RWPE1 (cell line): Measurements from ENCODE around the gene IGF1R.

Experiments
- CTCF ChIA-PET: fragments of 350-600 bp; sonication (Branson Sonifier 250); formaldehyde crosslinking; extraction: SDS; loops from one replicate; lab custom pipeline; 2021; lab: Yijun Ruan, JAX
- POLR2A ChIA-PET: fragments of 400-600 bp; formaldehyde crosslinking; extraction: SDS; loops from one replicate; lab custom pipeline; 2020; ENCODE audit warnings: antibody characterized with exemption; ENCODE audit not compliant: low non-redundant PET; lab: Yijun Ruan, JAX
- DNase-seq: peaks from one replicate; pipeline ENCODE4 v3.0.0; 2012; ENCODE audit warnings: low spot score
- H3K27ac ChIP-seq: fragments of 450-650 bp; 2 replicates; pipeline ENCODE4 v1.5.1; 2017
- TF ChIP-seq, protein P1 (sequence below): fragments of 450-650 bp; conservative IDR thresholded peaks from 2 replicates; pipeline ENCODE4 v1.5.1; 2017; ENCODE audit warnings: low read depth, mild to moderate bottlenecking

The IGF1R gene

DNA sequence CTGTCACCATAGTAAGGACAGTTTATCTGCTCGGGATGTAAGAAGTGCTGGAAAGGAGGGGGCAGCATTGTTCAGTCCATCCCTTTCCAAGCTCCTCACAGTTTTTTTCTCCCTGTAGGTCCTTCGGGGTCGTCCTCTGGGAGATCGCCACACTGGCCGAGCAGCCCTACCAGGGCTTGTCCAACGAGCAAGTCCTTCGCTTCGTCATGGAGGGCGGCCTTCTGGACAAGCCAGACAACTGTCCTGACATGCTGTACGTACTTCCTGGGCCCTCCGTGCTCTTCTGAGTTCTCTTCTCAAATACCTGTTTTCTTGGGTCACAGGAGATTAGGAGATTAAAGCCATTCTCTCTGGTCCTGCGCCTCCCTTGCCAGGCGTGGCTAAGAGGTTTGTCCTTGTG is 300.1 kb downstream of the IGF1R start:
- TF ChIP-seq, protein P1, sequence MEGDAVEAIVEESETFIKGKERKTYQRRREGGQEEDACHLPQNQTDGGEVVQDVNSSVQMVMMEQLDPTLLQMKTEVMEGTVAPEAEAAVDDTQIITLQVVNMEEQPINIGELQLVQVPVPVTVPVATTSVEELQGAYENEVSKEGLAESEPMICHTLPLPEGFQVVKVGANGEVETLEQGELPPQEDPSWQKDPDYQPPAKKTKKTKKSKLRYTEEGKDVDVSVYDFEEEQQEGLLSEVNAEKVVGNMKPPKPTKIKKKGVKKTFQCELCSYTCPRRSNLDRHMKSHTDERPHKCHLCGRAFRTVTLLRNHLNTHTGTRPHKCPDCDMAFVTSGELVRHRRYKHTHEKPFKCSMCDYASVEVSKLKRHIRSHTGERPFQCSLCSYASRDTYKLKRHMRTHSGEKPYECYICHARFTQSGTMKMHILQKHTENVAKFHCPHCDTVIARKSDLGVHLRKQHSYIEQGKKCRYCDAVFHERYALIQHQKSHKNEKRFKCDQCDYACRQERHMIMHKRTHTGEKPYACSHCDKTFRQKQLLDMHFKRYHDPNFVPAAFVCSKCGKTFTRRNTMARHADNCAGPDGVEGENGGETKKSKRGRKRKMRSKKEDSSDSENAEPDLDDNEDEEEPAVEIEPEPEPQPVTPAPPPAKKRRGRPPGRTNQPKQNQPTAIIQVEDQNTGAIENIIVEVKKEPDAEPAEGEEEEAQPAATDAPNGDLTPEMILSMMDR = no peak

DNA sequence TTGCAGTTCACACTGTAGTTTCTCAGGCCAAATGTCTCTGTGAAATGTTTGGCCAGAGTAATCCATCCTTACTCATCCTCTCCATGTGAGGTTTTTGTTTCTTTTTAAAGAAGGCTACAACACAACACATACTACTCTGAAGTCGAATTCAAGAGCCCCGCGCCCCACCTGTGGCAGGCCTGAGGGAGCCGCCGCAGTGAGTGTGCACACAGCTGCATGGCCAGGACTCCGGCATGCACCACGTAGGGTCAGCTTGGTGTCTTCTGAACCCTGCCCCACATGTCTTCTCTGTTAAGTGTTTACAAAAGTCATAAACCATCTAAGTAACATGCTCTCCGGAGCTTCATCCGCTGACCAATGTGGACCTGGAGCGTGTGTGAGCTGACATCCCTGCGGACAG is 300.6 kb downstream of the IGF1R start:
- CTCF ChIA-PET = interaction anchor here (0.6 kb wide), 1 partner anchor 128 kb away, joined by 3 read pairs; no protein-coding TSS in a partner anchor
- no peak for DNase-seq
- POLR2A ChIA-PET = no interaction called here
- TF ChIP-seq, protein P1 = no peak
- H3K27ac ChIP-seq = no peak overlapping the region

More for the DNA sequence above, 300.1 kb downstream of the IGF1R start:
- no peak for DNase-seq
- ChIA-PET CTCF (interaction anchor here (0.6 kb wide), 2 partner anchors 128 to 149 kb away, joined by 3 read pairs; no protein-coding TSS in a partner anchor), POLR2A (no interaction called here)
- no peak overlapping the region for H3K27ac ChIP-seq

DNA sequence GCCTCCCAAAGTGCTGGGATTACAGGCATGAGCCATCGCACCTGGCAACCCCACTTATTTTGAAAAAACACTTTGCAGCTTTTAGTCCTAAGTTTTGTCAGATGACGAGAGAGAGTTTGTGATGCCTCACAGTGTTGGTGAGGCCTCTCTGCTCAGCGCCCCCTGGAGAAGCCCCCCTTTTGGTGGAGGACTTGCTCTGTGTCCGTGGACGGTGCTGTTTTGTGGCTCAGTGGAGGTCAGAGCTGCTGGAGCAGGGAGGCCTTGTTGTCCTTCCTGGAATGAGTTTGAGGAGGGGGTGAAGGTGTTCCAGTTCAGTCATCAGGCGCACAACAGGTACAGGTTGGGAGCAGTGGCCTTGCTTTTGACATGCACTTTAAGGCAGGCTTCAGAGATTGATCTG is 301.3 kb downstream of the IGF1R start:
- TF ChIP-seq, protein P1 = no peak
- ChIA-PET CTCF (no interaction called here), POLR2A (no interaction called here)
- H3K27ac ChIP-seq = no peak overlapping the region
- DNase-seq = no peak

DNA sequence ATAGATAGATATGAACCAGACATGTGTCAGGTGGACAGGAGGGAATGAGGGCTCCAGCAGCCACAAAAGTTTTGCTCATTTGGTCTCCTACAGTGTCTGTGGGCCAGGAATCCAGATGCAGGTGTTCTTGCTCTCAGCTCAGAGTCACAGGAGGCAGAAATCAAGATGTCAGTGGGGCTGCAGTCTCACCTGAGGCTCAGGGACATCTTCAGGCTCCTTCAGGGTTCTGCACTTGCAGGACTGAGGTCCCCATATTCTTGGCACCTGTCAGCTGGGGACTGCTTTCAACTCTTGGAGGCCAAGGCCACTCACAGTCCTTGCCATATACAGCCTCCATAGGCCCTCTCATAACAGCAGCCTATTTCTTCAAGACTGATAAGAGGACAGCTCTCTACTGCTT is 301.9 kb downstream of the IGF1R start:
- ChIA-PET CTCF (no interaction called here), POLR2A (interaction anchor here (0.5 kb wide), 1 partner anchor 161 kb away, joined by 3 read pairs; no protein-coding TSS in a partner anchor)
- TF ChIP-seq, protein P1 = no peak

DNA sequence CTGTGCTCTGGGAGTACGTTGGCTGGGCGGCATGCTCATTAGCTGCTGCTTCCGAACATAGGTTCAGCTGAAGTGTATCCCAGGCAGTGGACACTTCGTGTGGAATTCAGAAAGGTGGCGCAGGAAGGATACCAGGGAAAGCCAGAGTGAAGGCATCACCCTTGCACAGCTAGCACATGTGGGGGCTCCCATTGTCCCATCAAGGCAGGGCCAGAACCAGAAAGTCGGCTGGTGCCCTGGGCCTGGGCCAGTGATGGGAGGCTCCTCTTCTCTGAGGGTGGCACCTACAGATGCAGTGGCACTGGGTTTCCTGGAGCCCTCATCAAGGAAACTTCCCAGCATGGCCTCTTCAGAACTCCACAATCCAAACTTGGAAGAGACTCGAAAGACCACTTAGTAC is 302.7 kb downstream of the IGF1R start:
- CTCF ChIA-PET = interaction anchor here (0.6 kb wide), 1 partner anchor 108 kb away, joined by 4 read pairs; no protein-coding TSS in a partner anchor
- no peak overlapping the region for H3K27ac ChIP-seq
- no peak for DNase-seq
- POLR2A ChIA-PET = interaction anchor here (0.5 kb wide), 1 partner anchor 162 kb away, joined by 3 read pairs; no protein-coding TSS in a partner anchor
- TF ChIP-seq, protein P1 = no peak

More for the DNA sequence above, 301.9 kb downstream of the IGF1R start:
- no peak overlapping the region for H3K27ac ChIP-seq
- DNase-seq = no peak

DNA sequence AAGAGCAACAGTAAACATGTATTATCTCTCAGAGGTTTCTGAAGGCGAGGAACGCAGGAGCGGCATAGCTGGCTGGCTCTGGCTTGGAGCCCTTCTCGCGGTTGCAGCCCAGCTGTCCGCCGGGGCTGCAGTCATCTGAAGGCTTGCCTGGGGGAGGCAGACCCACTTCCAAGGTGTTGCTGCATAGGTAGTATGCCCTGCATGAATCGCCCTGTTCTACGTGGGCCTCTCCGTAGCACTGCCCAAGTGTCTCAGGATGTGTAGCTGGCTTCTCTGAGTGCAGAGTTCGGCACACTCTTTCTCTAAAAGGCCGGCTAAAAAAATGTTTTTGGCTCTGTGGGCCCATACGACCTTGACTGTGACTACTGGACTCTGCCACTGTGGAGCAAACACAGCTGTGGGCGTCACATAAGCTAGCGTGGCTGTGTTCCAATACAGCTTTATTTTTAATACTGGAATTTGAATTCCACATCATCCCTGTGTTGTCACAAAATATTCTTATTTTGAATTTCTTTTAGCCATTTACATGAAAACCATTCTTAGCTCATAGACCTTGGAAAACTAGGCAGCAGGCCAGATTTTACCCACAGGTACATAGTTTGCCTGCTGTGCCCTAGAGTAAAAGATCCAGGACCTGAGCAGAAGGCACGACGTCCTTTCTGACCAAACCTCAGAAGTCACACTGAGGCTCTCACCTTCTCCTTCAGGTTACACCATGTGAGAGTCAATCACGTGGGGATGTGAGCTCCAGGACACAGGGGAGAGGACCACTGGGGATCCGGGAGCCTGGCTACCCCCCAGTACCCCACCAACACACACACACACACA is 303.4 kb downstream of the IGF1R start:
- no peak for DNase-seq
- H3K27ac ChIP-seq = no peak overlapping the region
- POLR2A ChIA-PET = no interaction called here
- CTCF ChIA-PET = interaction anchor here (0.6 kb wide), 2 partner anchors 94 to 107 kb away, joined by 4 read pairs; no protein-coding TSS in a partner anchor
- TF ChIP-seq, protein P1 = no peak
